Measurements from ENCODE around the gene TEX2.
A peak's percentile ranks its signal among the peaks of the same experiment; 100 is the strongest.

TEX2 gene, protein sequence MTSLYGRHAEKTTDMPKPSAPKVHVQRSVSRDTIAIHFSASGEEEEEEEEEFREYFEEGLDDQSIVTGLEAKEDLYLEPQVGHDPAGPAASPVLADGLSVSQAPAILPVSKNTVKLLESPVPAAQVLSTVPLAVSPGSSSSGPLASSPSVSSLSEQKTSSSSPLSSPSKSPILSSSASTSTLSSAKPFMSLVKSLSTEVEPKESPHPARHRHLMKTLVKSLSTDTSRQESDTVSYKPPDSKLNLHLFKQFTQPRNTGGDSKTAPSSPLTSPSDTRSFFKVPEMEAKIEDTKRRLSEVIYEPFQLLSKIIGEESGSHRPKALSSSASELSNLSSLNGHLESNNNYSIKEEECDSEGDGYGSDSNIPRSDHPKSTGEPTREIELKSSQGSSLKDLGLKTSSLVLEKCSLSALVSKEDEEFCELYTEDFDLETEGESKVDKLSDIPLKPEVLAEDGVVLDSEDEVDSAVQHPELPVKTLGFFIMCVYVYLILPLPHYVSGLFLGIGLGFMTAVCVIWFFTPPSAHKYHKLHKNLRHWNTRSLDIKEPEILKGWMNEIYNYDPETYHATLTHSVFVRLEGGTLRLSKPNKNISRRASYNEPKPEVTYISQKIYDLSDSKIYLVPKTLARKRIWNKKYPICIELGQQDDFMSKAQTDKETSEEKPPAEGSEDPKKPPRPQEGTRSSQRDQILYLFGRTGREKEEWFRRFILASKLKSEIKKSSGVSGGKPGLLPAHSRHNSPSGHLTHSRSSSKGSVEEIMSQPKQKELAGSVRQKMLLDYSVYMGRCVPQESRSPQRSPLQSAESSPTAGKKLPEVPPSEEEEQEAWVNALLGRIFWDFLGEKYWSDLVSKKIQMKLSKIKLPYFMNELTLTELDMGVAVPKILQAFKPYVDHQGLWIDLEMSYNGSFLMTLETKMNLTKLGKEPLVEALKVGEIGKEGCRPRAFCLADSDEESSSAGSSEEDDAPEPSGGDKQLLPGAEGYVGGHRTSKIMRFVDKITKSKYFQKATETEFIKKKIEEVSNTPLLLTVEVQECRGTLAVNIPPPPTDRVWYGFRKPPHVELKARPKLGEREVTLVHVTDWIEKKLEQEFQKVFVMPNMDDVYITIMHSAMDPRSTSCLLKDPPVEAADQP

DNA sequence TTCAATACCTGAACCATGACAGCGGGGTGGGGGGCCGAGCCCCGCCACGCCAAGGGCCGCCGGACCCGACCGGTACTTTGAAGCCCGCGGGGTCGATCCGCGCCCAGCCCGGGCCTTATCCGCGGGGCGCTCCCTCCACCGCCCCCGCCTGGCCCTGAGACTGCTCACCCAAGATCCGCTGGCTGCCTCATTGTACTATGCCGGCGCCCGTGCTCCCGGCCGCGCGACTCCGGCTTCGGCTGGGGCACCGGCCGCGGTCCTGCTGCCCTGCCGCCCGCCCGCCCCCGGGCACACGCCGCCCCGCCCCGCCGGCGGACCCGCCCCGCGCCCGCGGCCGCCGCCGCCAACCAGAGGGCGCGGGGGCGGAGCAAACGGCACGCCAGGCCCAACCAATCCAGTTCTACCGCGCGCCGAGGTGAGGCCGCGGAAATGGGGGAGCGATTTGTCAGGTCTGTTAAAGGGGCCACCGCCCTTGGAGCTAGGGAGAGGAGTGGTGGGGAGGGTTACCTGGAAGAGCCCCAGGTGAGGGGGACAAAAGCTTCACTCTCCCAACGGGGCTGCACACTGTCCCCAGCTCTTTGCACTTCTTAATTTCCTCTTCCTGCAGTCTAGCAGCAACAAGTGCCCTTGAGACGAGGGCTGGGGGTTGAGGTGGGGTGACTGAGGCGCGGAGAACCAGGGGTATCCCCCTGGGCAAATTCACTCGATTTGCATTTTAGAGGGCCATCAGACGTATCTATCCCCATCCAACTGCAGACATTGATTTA is at the start of gene TEX2:
Gene TEX2, minus strand, starts transcription at position 261 of the 767 bp plus-strand sequence. CDS start 49,043 bp downstream, outside the sequence.
- peak; percentile 94 for DNase-seq

DNA sequence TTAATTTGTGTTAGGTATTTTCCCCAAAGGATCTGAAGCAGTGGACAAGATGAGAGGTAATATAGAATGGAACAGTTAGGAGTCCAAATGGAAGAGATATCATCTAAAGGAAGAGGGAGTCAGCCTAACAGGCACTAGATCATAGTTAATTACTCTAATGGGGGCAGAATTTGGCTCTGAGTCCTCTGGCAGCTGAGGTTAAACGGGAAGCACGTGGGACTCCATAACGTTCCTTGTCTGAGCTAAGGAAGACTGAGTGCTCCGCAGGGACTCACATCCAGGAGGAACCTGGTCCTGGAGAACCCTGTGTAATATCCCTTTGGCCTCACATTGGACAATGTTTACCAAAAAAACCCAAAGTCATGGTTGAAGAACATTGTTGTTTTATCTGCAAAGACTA is 46.6 kb upstream of the TEX2 start:
- no peak for DNase-seq

- DNase-seq, result no peak
These were observed 46.0 kb upstream of the TEX2 start for GRCh38 chr17:64309021-64309420.

- DNase-seq, result peak; percentile 74
These were observed 43.9 kb upstream of the TEX2 start for GRCh38 chr17:64306850-64307463.

DNA sequence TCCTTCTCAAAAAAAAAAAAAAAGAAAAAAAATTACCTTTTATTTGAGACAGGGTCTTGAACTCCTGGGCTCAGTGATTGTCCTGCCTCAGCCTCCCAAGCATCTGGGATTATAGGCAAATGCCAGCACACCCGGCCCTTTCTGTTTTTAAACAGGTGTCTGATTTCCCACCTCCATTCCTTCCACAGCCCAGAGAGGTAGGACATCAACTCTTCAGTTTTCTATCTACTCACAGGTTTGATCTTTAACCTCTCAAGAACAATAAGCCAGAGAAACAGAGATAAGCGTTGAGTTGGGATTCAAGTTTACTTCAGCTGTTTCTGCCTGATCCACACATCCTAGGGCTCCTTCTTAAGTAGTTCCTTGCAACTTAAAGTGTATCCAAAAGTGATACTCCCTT is 41.5 kb upstream of the TEX2 start:
- DNase-seq, result no peak

DNA sequence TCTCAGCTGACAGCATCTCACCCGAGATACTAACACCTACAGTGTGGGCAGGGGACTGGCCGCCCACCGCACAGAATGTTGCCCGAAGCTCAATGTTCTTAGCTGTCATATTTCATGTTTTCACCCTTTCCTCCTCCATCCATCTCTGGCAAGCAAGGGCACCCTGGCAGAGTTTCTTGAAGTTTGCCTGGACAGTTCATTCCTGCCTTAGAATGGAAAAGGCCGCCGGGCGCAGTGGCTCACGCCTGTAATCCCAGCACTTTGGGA is 37.6 kb upstream of the TEX2 start:
- DNase-seq, result no peak

DNA sequence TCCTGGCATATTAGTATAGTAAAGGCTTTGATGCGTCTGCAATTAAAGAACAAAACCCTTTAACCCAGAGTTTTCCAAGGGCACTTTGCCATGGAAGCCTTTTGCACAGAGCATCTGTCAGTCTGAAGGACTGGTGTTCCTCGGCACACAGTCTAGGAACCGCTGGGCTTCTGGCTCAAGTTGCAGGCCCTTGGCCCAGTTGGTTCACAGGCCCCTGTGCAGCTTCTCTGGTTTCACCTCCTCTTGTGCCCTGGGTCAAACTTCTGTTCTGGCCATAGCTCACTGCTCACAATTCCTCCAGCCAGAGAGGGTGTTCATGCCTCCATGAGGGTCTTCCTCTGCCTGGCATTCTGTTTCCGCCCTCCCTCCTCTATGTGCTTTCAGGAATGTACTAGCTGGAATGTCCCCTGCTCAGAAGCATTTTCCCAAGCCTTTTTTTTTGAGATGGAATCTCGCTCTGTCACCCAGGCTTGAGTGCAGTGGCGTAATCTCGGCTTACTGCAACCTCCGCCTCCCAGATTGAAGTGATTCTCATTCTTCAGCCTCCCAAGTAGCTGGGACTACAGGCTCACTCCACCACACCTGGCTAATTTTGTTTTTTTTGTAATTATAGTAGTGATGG is 34.5 kb upstream of the TEX2 start:
- DNase-seq, result no peak

GRCh38 chr17:64296246-64296645 is 33.2 kb upstream of the TEX2 start:
- DNase-seq, result no peak

GRCh38 chr17:64295146-64295545 is 32.1 kb upstream of the TEX2 start:
- no peak for DNase-seq

DNA sequence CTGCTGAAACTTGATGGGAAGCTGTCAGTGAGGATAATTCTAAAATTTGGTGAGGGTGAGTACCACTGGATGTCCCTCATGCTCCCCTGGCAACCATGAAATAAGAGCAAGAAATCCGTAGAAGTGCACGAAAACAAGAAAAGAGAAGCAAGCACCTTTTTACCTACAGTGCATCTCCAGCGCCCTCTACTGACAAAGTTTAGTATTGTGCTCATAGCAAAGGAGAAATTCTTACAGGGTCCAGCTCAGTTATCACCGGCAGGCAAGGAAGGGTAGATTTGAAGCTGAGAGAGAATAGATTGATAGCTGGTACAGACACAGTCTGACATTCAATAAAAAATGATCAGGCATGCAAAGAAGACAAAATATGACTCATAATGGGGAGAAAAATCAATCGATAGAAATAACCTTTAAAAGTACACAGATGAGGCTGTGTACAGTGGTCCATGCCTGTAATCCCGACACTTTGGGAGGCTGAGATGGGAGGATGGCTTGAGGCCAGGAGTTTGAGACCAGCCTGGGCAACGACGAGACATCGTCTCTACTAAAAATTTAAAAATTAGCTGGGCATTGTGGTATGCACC is 28.3 kb upstream of the TEX2 start:
- DNase-seq, result peak; percentile 28

DNA sequence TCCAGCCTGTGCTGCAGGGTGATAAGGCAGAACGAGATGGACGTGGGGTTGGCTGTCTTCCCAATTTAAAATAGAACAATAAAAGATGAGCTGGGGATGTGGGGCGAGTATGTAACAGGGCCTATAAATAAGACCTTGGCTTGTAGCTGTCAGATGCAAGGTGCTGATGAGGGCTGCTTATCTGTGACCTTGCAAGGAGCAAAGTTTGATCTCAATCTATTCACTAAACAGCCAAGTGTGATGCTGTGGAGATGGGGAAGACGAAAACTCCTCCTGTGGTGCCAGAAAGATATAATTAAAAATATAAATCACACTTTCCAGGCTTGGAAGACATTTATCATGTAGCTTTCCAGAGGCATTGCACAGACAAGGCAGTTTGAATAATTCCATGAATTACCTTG is 26.7 kb upstream of the TEX2 start:
- DNase-seq, result no peak

GRCh38 chr17:64282753-64283080 is 19.7 kb upstream of the TEX2 start:
- DNase-seq, result no peak

DNA sequence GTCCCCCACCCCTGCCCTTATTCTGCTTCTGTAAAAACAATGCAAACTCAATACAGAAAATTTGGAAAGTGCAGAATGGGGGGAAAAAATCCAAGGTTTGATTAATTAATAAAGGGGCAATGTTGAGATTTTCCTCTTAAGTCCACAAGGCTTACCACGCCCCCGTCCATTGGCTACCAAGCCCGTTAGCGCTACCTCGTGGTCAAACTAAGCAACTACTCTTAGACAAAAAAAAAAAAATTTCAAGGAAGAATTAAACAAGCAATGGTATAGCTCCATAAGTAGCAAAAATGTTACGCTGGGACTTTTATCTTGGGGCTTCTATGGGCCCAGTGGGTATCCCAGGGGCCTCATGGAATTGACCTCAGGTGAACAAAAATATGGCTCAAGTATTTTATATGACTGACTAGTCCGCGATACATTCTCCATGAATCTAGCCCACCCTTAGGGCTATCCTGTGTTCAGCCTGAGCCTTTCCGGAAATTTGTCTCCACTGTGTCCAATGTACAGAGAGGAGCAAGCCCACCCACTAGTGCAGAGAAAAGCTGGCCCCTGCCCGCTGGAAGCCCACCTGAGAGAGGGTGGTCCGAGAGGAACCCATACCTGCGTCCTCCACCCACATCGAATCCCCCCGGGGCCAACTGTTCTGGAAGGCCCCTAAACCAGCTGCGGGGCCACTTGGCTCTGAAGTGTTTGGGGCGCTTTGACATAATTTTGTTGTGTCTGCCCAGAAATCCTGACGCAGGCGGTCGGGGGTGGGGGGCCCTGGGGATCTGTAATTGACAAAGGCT is 19.1 kb upstream of the TEX2 start:
- peak; percentile 69 for DNase-seq

DNA sequence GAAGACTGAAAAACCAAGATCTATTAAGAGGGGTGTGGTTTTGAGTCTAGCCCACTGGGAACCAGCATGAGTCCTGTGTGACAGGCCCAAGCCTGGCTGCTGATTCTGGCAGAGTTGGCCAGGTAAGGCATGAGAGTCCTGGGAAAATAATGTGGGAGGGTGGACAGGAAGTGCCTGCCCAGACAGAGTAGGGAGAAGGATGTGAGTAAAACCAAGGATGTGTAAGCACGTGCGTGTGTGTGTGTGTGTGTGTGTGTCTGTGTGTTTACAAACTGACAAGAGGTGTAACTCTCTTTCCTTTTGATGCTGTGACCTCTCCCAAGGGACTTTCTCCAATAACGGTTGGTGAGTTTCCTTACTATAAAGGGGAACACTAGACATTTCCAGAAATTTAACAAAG is 15.6 kb upstream of the TEX2 start:
- DNase-seq, result no peak

DNA sequence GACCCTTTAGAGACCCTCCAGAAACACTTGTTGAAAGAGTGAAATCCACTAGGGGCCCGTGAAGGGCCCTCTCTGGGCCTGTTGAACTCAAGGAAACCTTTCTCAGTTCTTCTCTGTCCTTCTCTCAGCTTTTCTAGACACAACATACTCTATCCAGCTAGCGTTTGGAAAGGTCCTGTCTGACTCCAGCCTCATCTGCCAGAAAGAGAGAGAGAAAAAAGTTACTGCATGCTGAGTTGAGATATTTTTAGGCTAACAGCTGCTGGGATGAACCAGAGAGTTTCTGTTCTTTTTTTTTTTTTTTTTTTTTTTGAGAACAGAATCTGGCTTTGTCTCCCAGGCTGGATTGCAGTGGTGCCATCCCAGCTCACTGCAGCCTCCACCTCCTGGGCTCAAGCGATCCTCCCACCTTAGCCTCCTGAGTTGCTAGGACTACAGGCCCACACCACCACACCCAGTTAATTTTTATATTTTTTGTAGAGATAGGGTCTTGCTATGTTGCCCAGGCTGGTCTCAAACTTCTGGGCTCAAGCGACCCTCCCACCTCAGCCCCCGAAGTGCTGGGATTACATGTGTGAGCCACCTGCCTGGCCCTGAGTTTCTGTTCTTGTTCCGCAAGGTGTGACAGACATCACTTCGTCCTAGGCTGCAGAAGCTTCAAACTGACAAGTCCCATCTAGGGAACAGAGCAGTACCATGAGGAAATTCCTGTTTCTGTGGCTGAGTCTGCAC is 14.9 kb upstream of the TEX2 start:
- no peak for DNase-seq

GRCh38 chr17:64276961-64277505 is 14.0 kb upstream of the TEX2 start:
- DNase-seq, result no peak

GRCh38 chr17:64275016-64275415 is 12.0 kb upstream of the TEX2 start:
- DNase-seq, result no peak

- DNase-seq, result no peak
These were observed 9.9 kb upstream of the TEX2 start for GRCh38 chr17:64273006-64273405.

DNA sequence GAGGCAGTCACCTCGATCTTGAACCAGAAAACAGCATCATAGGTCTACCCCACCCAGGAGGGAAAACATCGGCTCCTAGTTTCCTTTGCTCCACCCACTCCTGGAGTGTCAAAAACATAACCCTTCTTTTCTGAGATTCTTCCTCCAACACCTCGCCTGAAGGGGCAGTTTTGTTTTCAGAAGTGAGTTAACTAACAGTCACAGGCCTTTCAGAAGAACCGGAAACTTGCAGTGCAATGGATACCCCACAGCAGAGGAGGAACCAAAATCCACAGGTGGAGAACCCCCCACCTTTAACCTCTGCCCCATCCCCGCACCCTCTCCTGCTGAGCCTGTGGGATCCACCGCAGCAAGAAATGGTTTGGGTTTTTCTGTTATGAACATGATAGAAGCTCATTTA is 7.8 kb upstream of the TEX2 start:
- no peak for DNase-seq
